Measurements from ENCODE around the gene LDLRAD4. TPM values are rescaled to one million over a fixed set of nuclear protein-coding genes. Genes with fewer than 3 reads are reported as not detected.

LDLRAD4 gene
- polyA plus RNA-seq, 3 donors = 9.5 to 10.1 (median 9.6) TPM

- no peak for DNase-seq (ENCODE audit: low read depth in 3 of 3, low spot score in 2 of 3)
These were observed 302.2 kb downstream of the LDLRAD4 start for GRCh38 chr18:13520741-13521140.

GRCh38 chr18:13521418-13521817, 302.9 kb downstream of the LDLRAD4 start:
- no peak for DNase-seq (ENCODE audit: low read depth in 3 of 3, low spot score in 2 of 3)

GRCh38 chr18:13522256-13522655, 303.7 kb downstream of the LDLRAD4 start:
- no peak for DNase-seq (ENCODE audit: low read depth in 3 of 3, low spot score in 2 of 3)

- no peak for DNase-seq (ENCODE audit: low read depth in 3 of 3, low spot score in 2 of 3)
These were observed 304.5 kb downstream of the LDLRAD4 start for GRCh38 chr18:13522861-13523660.

- no peak for DNase-seq (ENCODE audit: low read depth in 3 of 3, low spot score in 2 of 3)
These were observed 305.5 kb downstream of the LDLRAD4 start for GRCh38 chr18:13524054-13524453.

- no peak for DNase-seq (ENCODE audit: low read depth in 3 of 3, low spot score in 2 of 3)
These were observed 306.3 kb downstream of the LDLRAD4 start for GRCh38 chr18:13524811-13525210.

GRCh38 chr18:13525381-13526029, 306.9 kb downstream of the LDLRAD4 start:
- DNase-seq (ENCODE audit: low read depth in 3 of 3, low spot score in 2 of 3) = no peak

- DNase-seq (ENCODE audit: low read depth in 3 of 3, low spot score in 2 of 3) = no peak
These were observed 308.0 kb downstream of the LDLRAD4 start for GRCh38 chr18:13526519-13526918.

GRCh38 chr18:13527256-13527655, 308.7 kb downstream of the LDLRAD4 start:
- no peak for DNase-seq (ENCODE audit: low read depth in 3 of 3, low spot score in 2 of 3)

- DNase-seq (ENCODE audit: low read depth in 3 of 3, low spot score in 2 of 3) = no peak
These were observed 309.2 kb downstream of the LDLRAD4 start for GRCh38 chr18:13527730-13528129.

GRCh38 chr18:13528739-13529392, 310.3 kb downstream of the LDLRAD4 start:
- no peak for DNase-seq (ENCODE audit: low read depth in 3 of 3, low spot score in 2 of 3)

GRCh38 chr18:13530033-13530878, 311.7 kb downstream of the LDLRAD4 start:
- no peak for DNase-seq (ENCODE audit: low read depth in 3 of 3, low spot score in 2 of 3)

GRCh38 chr18:13530879-13531387, 312.4 kb downstream of the LDLRAD4 start:
- DNase-seq (ENCODE audit: low read depth in 3 of 3, low spot score in 2 of 3) = no peak

GRCh38 chr18:13531681-13532325, 313.2 kb downstream of the LDLRAD4 start:
- no peak for DNase-seq (ENCODE audit: low read depth in 3 of 3, low spot score in 2 of 3)

GRCh38 chr18:13532406-13533075, 314.0 kb downstream of the LDLRAD4 start:
- DNase-seq (ENCODE audit: low read depth in 3 of 3, low spot score in 2 of 3) = no peak

GRCh38 chr18:13534631-13535030, 316.1 kb downstream of the LDLRAD4 start:
- DNase-seq (ENCODE audit: low read depth in 3 of 3, low spot score in 2 of 3) = no peak

- DNase-seq (ENCODE audit: low read depth in 3 of 3, low spot score in 2 of 3) = no peak
These were observed 318.0 kb downstream of the LDLRAD4 start for GRCh38 chr18:13536578-13536977.

GRCh38 chr18:13537022-13537780, 318.6 kb downstream of the LDLRAD4 start:
- DNase-seq (ENCODE audit: low read depth in 3 of 3, low spot score in 2 of 3) = no peak

GRCh38 chr18:13538630-13539029, 320.1 kb downstream of the LDLRAD4 start:
- no peak for DNase-seq (ENCODE audit: low read depth in 3 of 3, low spot score in 2 of 3)

All from right renal cortex interstitium (tissue), 3 donors.